Panc1 (cell line): ENCODE data around the gene RNF114.

Experiments
- CTCF ChIP-seq: fragments of 450-650 bp; IDR thresholded peaks from 2 replicates; pipeline ENCODE4 v1.5.1; 2017; ENCODE audit warnings: mild to moderate bottlenecking
- REST ChIP-seq, 2 experiments: IDR thresholded peaks; 2 replicates each; pipeline ENCODE4 v1.6.1; 2011 to 2012; ENCODE audit warnings: low read depth in 2 of 2, control low read depth in 1 of 2, low read length in 1 of 2, mild to moderate bottlenecking in 1 of 2, moderate library complexity in 1 of 2; ENCODE audit not compliant: insufficient read depth in 1 of 2
- SIN3A ChIP-seq: IDR thresholded peaks from 2 replicates; pipeline ENCODE4 v1.6.1; 2012; ENCODE audit warnings: low read depth, mild to moderate bottlenecking, low read length, moderate library complexity, borderline replicate concordance; ENCODE audit not compliant: insufficient read depth
- TCF7L2 ChIP-seq: IDR thresholded peaks from 2 replicates; pipeline ENCODE4 v1.6.1; 2011; ENCODE audit warnings: mild to moderate bottlenecking, low read depth, low read length, inconsistent platforms

DNA sequence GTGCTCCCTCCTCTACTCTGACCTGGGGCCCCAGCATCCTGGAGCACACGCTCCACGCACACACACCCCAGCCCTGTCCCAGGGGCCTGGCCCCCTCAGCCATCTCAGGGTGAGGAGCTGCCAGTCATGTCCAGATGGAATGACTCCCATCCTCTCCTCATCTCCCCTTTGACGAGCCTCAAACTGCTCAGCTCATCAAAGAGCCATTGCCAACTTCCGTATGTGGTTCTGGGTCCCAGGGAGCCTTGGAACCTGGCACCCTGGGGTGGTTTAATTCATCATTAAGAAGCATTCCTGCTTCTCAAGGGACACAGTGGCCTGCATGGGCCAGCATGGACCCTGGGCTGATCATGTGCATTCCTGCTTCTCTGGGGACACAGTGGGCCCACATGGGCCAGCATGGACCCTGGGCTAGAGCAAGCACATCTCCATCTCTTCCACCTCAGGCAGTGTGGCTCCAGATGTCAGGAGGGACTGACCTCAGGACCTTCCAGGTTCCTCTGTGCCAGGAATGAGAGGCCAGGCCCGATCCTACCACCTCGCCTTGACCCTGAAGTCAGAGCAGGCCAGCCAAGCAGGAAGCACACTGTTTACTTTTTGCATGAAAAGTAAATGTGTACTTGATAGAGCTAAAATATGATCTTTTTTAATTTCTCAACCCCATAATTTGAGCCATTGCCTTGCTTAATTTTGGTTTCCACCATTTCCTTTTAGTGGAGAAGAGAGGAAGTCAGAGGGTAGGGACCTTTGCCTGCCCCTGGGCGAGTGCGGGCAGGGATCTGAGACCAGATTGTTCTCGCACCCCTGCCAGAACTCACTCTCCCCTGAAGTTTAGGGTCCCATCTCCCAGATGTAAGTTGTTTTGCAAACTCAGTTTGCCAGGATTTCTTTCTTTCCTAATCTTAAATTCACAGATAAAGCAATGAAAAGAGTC lies 46.9 kb upstream of the RNF114 start:
- TF ChIP-seq CTCF (no peak), REST (IDR thresholded peaks at IDR 0.05; ENCODE audit: insufficient read depth in 1 of 2, low read depth in 2 of 2, low read length in 1 of 2) (no peak), SIN3A (no peak), TCF7L2 (no peak)
